H1 (cell line): ENCODE data around the gene IL32. TPM values are rescaled to one million over a fixed set of nuclear protein-coding genes. Genes with fewer than 3 reads are reported as not detected.
"Not testable (repeated sequence)": the region's sequence is repeated elsewhere in the genome, so short reads cannot be mapped to it uniquely, and the experiment has no call there.

ENCODE experiments used
- CTCF ChIA-PET: fragments of 300-600 bp; sonication (Branson Sonifier 250); formaldehyde crosslinking; loops from one replicate; lab custom pipeline; 2021; ENCODE audit not compliant: partially characterized antibody; lab: Charles Lee
- POLR2A ChIA-PET: fragments of 300-600 bp; sonication (Branson Sonifier 250); formaldehyde crosslinking; loops from one replicate; lab custom pipeline; 2021; ENCODE audit warnings: inconsistent platforms; ENCODE audit not compliant: partially characterized antibody; lab: Charles Lee
- DNase-seq, 2 experiments: peaks; one replicate each; pipeline versions ENCODE4 v3.0.0 to v3.0.0-alpha.2; 2010 to 2022; ENCODE audit warnings: low spot score in 2 of 2, low read depth in 1 of 2, mixed read lengths in 1 of 2
- FAIRE-seq: peaks from 2 replicates; lab custom pipeline; 2011; peaks lifted over from hg19 to GRCh38; lab: Jason Lieb, UNC
- H2AFZ ChIP-seq: 2 replicates; pipeline ENCODE4 v1.8.1; 2012; ENCODE audit warnings: low read length, inconsistent platforms
- H2AK5ac ChIP-seq: 2 replicates; pipeline ENCODE4 v1.6.1; 2013; ENCODE audit warnings: low read depth, low read length
- H2BK120ac ChIP-seq: replicated peaks from 2 replicates; pipeline ENCODE3; 2013; ENCODE audit warnings: low read depth, low read length, inconsistent platforms
- H2BK12ac ChIP-seq: 2 replicates; pipeline ENCODE4 v1.6.1; 2013; ENCODE audit warnings: low read depth, low read length
- H2BK15ac ChIP-seq: 2 replicates; pipeline ENCODE4 v1.6.1; 2013; ENCODE audit warnings: low read length
- H2BK20ac ChIP-seq: 2 replicates; pipeline ENCODE4 v1.6.1; 2013; ENCODE audit warnings: low read length
- H2BK5ac ChIP-seq: 2 replicates; pipeline ENCODE4 v1.6.1; 2013; ENCODE audit warnings: low read depth, low read length
- H3K14ac ChIP-seq: 2 replicates; pipeline ENCODE4 v1.6.1; 2013; ENCODE audit warnings: inconsistent platforms; ENCODE audit not compliant: insufficient read length
- H3K18ac ChIP-seq: 2 replicates; pipeline ENCODE4 v1.6.1; 2013; ENCODE audit warnings: low read length; ENCODE audit errors: extremely low read depth
- H3K23ac ChIP-seq: 2 replicates; pipeline ENCODE4 v1.6.1; 2013; ENCODE audit warnings: inconsistent platforms; ENCODE audit not compliant: insufficient read length
- H3K23me2 ChIP-seq: 2 replicates; pipeline ENCODE4 v1.6.1; 2013; ENCODE audit warnings: low read depth, low read length
- H3K27ac ChIP-seq: 2 replicates; pipeline ENCODE4 v1.6.1; 2011; ENCODE audit warnings: low read depth, low read length, inconsistent platforms
- H3K27me3 ChIP-seq, 4 experiments: replicated peaks in 1 of 4; 1 replicate in 1 of 4; 2 replicates in 3 of 4; pipeline versions ENCODE4 v1.6.1 to v1.8.1; 2011 to 2013; ENCODE audit warnings: low read length in 3 of 4, mild to moderate bottlenecking in 3 of 4, inconsistent platforms in 2 of 4, mixed read lengths in 2 of 4, moderate library complexity in 1 of 4; ENCODE audit not compliant: control insufficient read depth in 3 of 4, insufficient read depth in 3 of 4; ENCODE audit errors: extremely low read depth in 1 of 4
- H3K36me3 ChIP-seq, 4 experiments: 2 replicates each; pipeline versions ENCODE4 v1.6.1 to v1.8.1; 2011 to 2013; ENCODE audit warnings: mild to moderate bottlenecking in 4 of 4, low read length in 3 of 4, moderate library complexity in 2 of 4, control low read depth in 1 of 4, inconsistent platforms in 1 of 4; ENCODE audit not compliant: insufficient read depth in 4 of 4, control insufficient read depth in 2 of 4
- H3K4ac ChIP-seq: replicated peaks from 2 replicates; pipeline ENCODE3; 2013; ENCODE audit warnings: low read length, low read depth, mixed read lengths, inconsistent platforms; ENCODE audit not compliant: insufficient read length
- H3K4me1 ChIP-seq, 4 experiments: replicated peaks in 1 of 4; 1 replicate in 1 of 4; 2 replicates in 3 of 4; pipeline versions ENCODE4 v1.6.1 to v1.8.1; 2011 to 2013; ENCODE audit warnings: low read length in 3 of 4, inconsistent platforms in 2 of 4, mixed read lengths in 1 of 4; ENCODE audit not compliant: insufficient read depth in 4 of 4, control insufficient read depth in 3 of 4
- H3K4me2 ChIP-seq, 2 experiments: 2 replicates each; pipeline versions ENCODE4 v1.6.1 to v1.8.1; 2011 to 2013; ENCODE audit warnings: low read depth in 2 of 2, low read length in 2 of 2, control low read depth in 1 of 2, inconsistent platforms in 1 of 2, mild to moderate bottlenecking in 1 of 2; ENCODE audit not compliant: insufficient read depth in 1 of 2
- H3K4me3 ChIP-seq, 4 experiments: fragments of 200-600, 300-600 bp in 1 of 4; sonication (generic), shearing (Covaris generic), sonication (Bioruptor Twin) in 1 of 4; 2 replicates each; pipeline versions ENCODE4 v1.5.1 to v1.8.1; 2011 to 2016; ENCODE audit warnings: low read length in 4 of 4, low read depth in 3 of 4, control low read depth in 2 of 4, inconsistent platforms in 2 of 4, mild to moderate bottlenecking in 2 of 4, mixed read lengths in 1 of 4, moderate library complexity in 1 of 4; ENCODE audit not compliant: insufficient read depth in 2 of 4; ENCODE audit errors: extremely low read depth in 1 of 4
- H3K56ac ChIP-seq: replicated peaks from 2 replicates; pipeline ENCODE3; 2013; ENCODE audit warnings: low read depth, mild to moderate bottlenecking, mixed read lengths, low read length, inconsistent platforms; ENCODE audit not compliant: insufficient read length
- H3K79me1 ChIP-seq: 2 replicates; pipeline ENCODE4 v1.6.1; 2013; ENCODE audit warnings: low read depth, low read length, control low read depth
- H3K79me2 ChIP-seq, 2 experiments: 2 replicates each; pipeline versions ENCODE4 v1.6.1 to v1.8.1; 2012 to 2013; ENCODE audit warnings: low read length in 2 of 2, mild to moderate bottlenecking in 2 of 2, inconsistent platforms in 1 of 2; ENCODE audit not compliant: insufficient read depth in 2 of 2, control insufficient read depth in 1 of 2
- H3K9ac ChIP-seq, 4 experiments: replicated peaks in 1 of 4; 1 replicate in 1 of 4; 2 replicates in 3 of 4; pipeline versions ENCODE4 v1.6.1 to v1.8.1; 2011 to 2013; ENCODE audit warnings: low read depth in 3 of 4, low read length in 3 of 4, control low read depth in 2 of 4, mild to moderate bottlenecking in 2 of 4, moderate library complexity in 2 of 4, inconsistent platforms in 1 of 4; ENCODE audit errors: extremely low read depth in 1 of 4
- H3K9me3 ChIP-seq, 2 experiments: 2 replicates each; pipeline versions ENCODE4 v1.6.1 to v1.8.1; 2012 to 2013; ENCODE audit warnings: mild to moderate bottlenecking in 2 of 2, moderate library complexity in 2 of 2, control low read depth in 1 of 2, inconsistent platforms in 1 of 2, low read depth in 1 of 2, low read length in 1 of 2, mixed read lengths in 1 of 2; ENCODE audit not compliant: insufficient read depth in 2 of 2
- H4K20me1 ChIP-seq, 2 experiments: replicated peaks in 1 of 2; 2 replicates each; pipeline versions ENCODE3 to v1.8.1; 2011 to 2013; ENCODE audit warnings: inconsistent platforms in 2 of 2, low read length in 2 of 2, mild to moderate bottlenecking in 1 of 2; ENCODE audit not compliant: insufficient read depth in 2 of 2, control insufficient read depth in 1 of 2
- H4K5ac ChIP-seq: 2 replicates; pipeline ENCODE4 v1.6.1; 2013; ENCODE audit warnings: low read length, low read depth, mixed read lengths, inconsistent platforms; ENCODE audit not compliant: insufficient read length
- H4K8ac ChIP-seq: 2 replicates; pipeline ENCODE4 v1.8.0; 2013; ENCODE audit warnings: mild to moderate bottlenecking, moderate library complexity, low read length, inconsistent platforms; ENCODE audit not compliant: insufficient read depth; ENCODE audit errors: extremely low read depth
- H4K91ac ChIP-seq: replicated peaks from 2 replicates; pipeline ENCODE3; 2013; ENCODE audit warnings: low read length, mixed read lengths, inconsistent platforms; ENCODE audit not compliant: insufficient read length
- WGBS, 2 experiments: shearing (Covaris generic) in 1 of 2; methylation state at CpG; one replicate each; pipeline versions ENCODE4 v1.1.6 to v1.1.7; 2013 to 2015; ENCODE audit warnings: low lambda C conversion rate in 2 of 2, mixed read lengths in 2 of 2, inconsistent platforms in 1 of 2, low coverage in 1 of 2, missing lambda C conversion rate in 1 of 2; ENCODE audit not compliant: insufficient replicate concordance in 2 of 2, insufficient coverage in 1 of 2, insufficient read length in 1 of 2; ENCODE audit errors: extremely low coverage in 1 of 2, missing lambda C conversion rate in 1 of 2; 5-methylcytosine and 5-hydroxymethylcytosine counted together
- polyA plus RNA-seq, 7 experiments: library from polyadenylated mRNA; depleted of rRNA in 3 of 7; stranded (reverse) in 5 of 7; unstranded in 2 of 7; fragments of >200 nt in 5 of 7; fragments of 200-250 nt in 2 of 7; gene quantifications; 1 replicate in 5 of 7; 2 replicates in 1 of 7; 4 replicates in 1 of 7; pipeline versions ENCODE4 v1.2.1 to v1.2.3, GENCODE V29; 2011 to 2013; ENCODE audit warnings: missing spikeins in 2 of 7, mixed read lengths in 2 of 7
- total RNA-seq: library from RNA; stranded (reverse); fragmentation: NEBNext Ultra II Directional; extraction: Animal tissue kit (Norgen Biotek cat#: 25700); gene quantifications from 2 replicates; pipeline ENCODE4 v1.2.1, GENCODE V29; 2021

Gene IL32
- total and polyA plus RNA-seq, 2 of the 8 experiments (the other 6 are each of a cell fraction or from before 2014, with no cell fraction given): 2.7 to 5.0 TPM

GRCh38 chr16:3069146-3069545, 3.7 kb downstream of the IL32 start:
- H3K4ac ChIP-seq, H3K14ac ChIP-seq, H2BK12ac ChIP-seq, H4K8ac ChIP-seq, H2BK120ac ChIP-seq, H3K56ac ChIP-seq, H4K5ac ChIP-seq, H3K23me2 ChIP-seq, H3K9ac ChIP-seq, H4K20me1 ChIP-seq, H3K4me1 ChIP-seq, H3K27ac ChIP-seq, DNase-seq, H3K18ac ChIP-seq, H2AFZ ChIP-seq, H2BK20ac ChIP-seq, H3K79me2 ChIP-seq, H4K91ac ChIP-seq, H3K4me3 ChIP-seq, FAIRE-seq, H3K27me3 ChIP-seq, H2BK15ac ChIP-seq, H3K4me2 ChIP-seq, H3K36me3 ChIP-seq, H2AK5ac ChIP-seq, H2BK5ac ChIP-seq, H3K23ac ChIP-seq, H3K9me3 ChIP-seq, H3K79me1 ChIP-seq: not testable (repeated sequence)
- ChIA-PET POLR2A (interaction anchor here (0.6 to 3.8 kb wide), 7 partner anchors 10 to 96 kb away, joined by 3 to 31 read pairs (median 4); partner anchors contain the start of gene ZSCAN10), CTCF (interaction anchor here (0.6 to 2.7 kb wide), 4 partner anchors 8 to 196 kb away, joined by 3 to 13 read pairs (median 4); no protein-coding TSS in a partner anchor)
- 73% methylated on average over 3 of the region's 11 CpGs; no CpG with 5 or more reads in 1 of the 2 experiments for WGBS, 2 experiments
